ENCODE data around the gene RXRA. TPM values are rescaled to one million over a fixed set of nuclear protein-coding genes. Genes with fewer than 3 reads are reported as not detected.

The RXRA gene
- total RNA-seq, 1 experiment from 2014 or later: 40.5 TPM

GRCh38 chr9:134486596-134486995, 160.3 kb downstream of the RXRA start:
- Histone ChIP-seq H3K27me3 (no peaks in the 10 kb centered on the region), H3K36me3 (no peaks in the 10 kb centered on the region), H3K9me3 (no peaks in the 10 kb centered on the region), H3K4me3 (no peak overlapping the region)
- no peak for DNase-seq

Other genes starting within 250 kb of the RXRA start
- gene WDR5, start 190.4 kb upstream of the RXRA start, total RNA-seq (2014; rRNA removed; shearing (Covaris generic); ENCODE audit: low replicate concordance): 31.6 and 31.7 TPM in 2 replicates
- gene RNU6ATAC, start 161.9 kb upstream of the RXRA start, total RNA-seq (2014; rRNA removed; shearing (Covaris generic); ENCODE audit: low replicate concordance): not detected in 2 replicates